ENCODE data around the gene RIPK4. TPM values are rescaled to one million over a fixed set of nuclear protein-coding genes. Genes with fewer than 3 reads are reported as not detected.
"Not testable (repeated sequence)": the region's sequence is repeated elsewhere in the genome, so short reads cannot be mapped to it uniquely, and the experiment has no call there.

The RIPK4 gene
- total RNA-seq, 1 donor from 2014 or later = 2.9 TPM

- no peak overlapping the region for H3K4me3 Mint-ChIP-seq (ENCODE audit: unreplicated experiment)
- no peaks in the 10 kb centered on the region for H3K4me1 Mint-ChIP-seq (ENCODE audit: low read depth, unreplicated experiment)
- peaks cover 6% of the 10 kb centered on the region for H3K9me3 Mint-ChIP-seq (ENCODE audit: unreplicated experiment)
Measured at GRCh38 chr21:41792711-41793110, 25.9 kb upstream of the RIPK4 start.

GRCh38 chr21:41786509-41786987 lies 19.7 kb upstream of the RIPK4 start:
- Mint-ChIP-seq H3K27ac (ENCODE audit: unreplicated experiment) (no peak overlapping the region), H3K4me1 (ENCODE audit: low read depth, unreplicated experiment) (no peaks in the 10 kb centered on the region), H3K36me3 (ENCODE audit: unreplicated experiment) (peaks cover 3% of the 10 kb centered on the region), H3K9me3 (ENCODE audit: unreplicated experiment) (peaks cover 2% of the 10 kb centered on the region), H3K4me3 (ENCODE audit: unreplicated experiment) (no peak overlapping the region), H3K27me3 (ENCODE audit: unreplicated experiment) (peaks cover 2% of the 10 kb centered on the region)
- no peak for TF ChIP-seq CTCF (IDR thresholded peaks at IDR 0.05; ENCODE audit: partially characterized antibody, unreplicated experiment)
- no peak for DNase-seq

More at GRCh38 chr21:41792711-41793110, 25.9 kb upstream of the RIPK4 start:
- Mint-ChIP-seq H3K36me3 (ENCODE audit: unreplicated experiment) (peaks cover 15% of the 10 kb centered on the region), H3K27ac (ENCODE audit: unreplicated experiment) (no peak overlapping the region), H3K27me3 (ENCODE audit: unreplicated experiment) (no peaks in the 10 kb centered on the region)
- DNase-seq = no peak
- TF ChIP-seq CTCF (IDR thresholded peaks at IDR 0.05; ENCODE audit: partially characterized antibody, unreplicated experiment) = no peak

GRCh38 chr21:41785262-41785661 lies 18.4 kb upstream of the RIPK4 start:
- not testable (repeated sequence) for H3K4me1 Mint-ChIP-seq (ENCODE audit: low read depth, unreplicated experiment); DNase-seq; H3K36me3 Mint-ChIP-seq (ENCODE audit: unreplicated experiment)

GRCh38 chr21:41784456-41785102 lies 17.7 kb upstream of the RIPK4 start:
- peaks cover 1% of the 10 kb centered on the region for H3K4me1 Mint-ChIP-seq (ENCODE audit: low read depth, unreplicated experiment)
- H3K27me3 Mint-ChIP-seq (ENCODE audit: unreplicated experiment) = peaks cover 3% of the 10 kb centered on the region
- no peak for DNase-seq
- H3K9me3 Mint-ChIP-seq (ENCODE audit: unreplicated experiment) = peaks cover 2% of the 10 kb centered on the region
- no peak overlapping the region for H3K4me3 Mint-ChIP-seq (ENCODE audit: unreplicated experiment)
- H3K36me3 Mint-ChIP-seq (ENCODE audit: unreplicated experiment) = no peaks in the 10 kb centered on the region
- no peak for TF ChIP-seq CTCF (IDR thresholded peaks at IDR 0.05; ENCODE audit: partially characterized antibody, unreplicated experiment)
- no peak overlapping the region for H3K27ac Mint-ChIP-seq (ENCODE audit: unreplicated experiment)

More at GRCh38 chr21:41785262-41785661, 18.4 kb upstream of the RIPK4 start:
- H3K27ac Mint-ChIP-seq (ENCODE audit: unreplicated experiment); H3K27me3 Mint-ChIP-seq (ENCODE audit: unreplicated experiment); H3K4me3 Mint-ChIP-seq (ENCODE audit: unreplicated experiment); H3K9me3 Mint-ChIP-seq (ENCODE audit: unreplicated experiment): not testable (repeated sequence)

GRCh38 chr21:41783476-41784180 lies 16.8 kb upstream of the RIPK4 start:
- Mint-ChIP-seq H3K4me3 (ENCODE audit: unreplicated experiment) (no peak overlapping the region), H3K36me3 (ENCODE audit: unreplicated experiment) (no peaks in the 10 kb centered on the region), H3K27me3 (ENCODE audit: unreplicated experiment) (peaks cover 4% of the 10 kb centered on the region), H3K27ac (ENCODE audit: unreplicated experiment) (no peak overlapping the region), H3K4me1 (ENCODE audit: low read depth, unreplicated experiment) (peaks cover 2% of the 10 kb centered on the region), H3K9me3 (ENCODE audit: unreplicated experiment) (peaks cover 2% of the 10 kb centered on the region)
- no peak for TF ChIP-seq CTCF (IDR thresholded peaks at IDR 0.05; ENCODE audit: partially characterized antibody, unreplicated experiment)
- DNase-seq = no peak

Data from glutamatergic neuron (in vitro differentiated cells).